Cardiac muscle cell (in vitro differentiated cells and primary cell): Measurements from ENCODE around the gene KCNK4. TPM values are rescaled to one million over a fixed set of nuclear protein-coding genes. Genes with fewer than 3 reads are reported as not detected.
A peak's percentile ranks its signal among the peaks of the same experiment; 100 is the strongest.

Experiments used
- DNase-seq, 2 donors: peaks; one replicate each; pipeline versions ENCODE4 v3.0.0 to v3.0.0-alpha.2; 2010 to 2017; ENCODE audit warnings: low read depth in 1 of 2, low spot score in 1 of 2
- H3K27ac ChIP-seq: fragments of 200-600 bp; sonication (generic); 2 replicates; pipeline ENCODE4 v1.5.1; 2016
- H3K27me3 ChIP-seq: fragments of 200-600 bp; sonication (generic); 2 replicates; pipeline ENCODE4 v1.6.0; 2016; ENCODE audit warnings: control low read depth
- H3K36me3 ChIP-seq: fragments of 200-600 bp; sonication (generic); 2 replicates; pipeline ENCODE4 v1.5.1; 2016; ENCODE audit warnings: control low read depth
- H3K4me1 ChIP-seq: fragments of 200-600 bp; sonication (generic); 2 replicates; pipeline ENCODE4 v1.8.1; 2017; ENCODE audit warnings: low read depth, mild to moderate bottlenecking, mixed run types
- H3K4me3 ChIP-seq: fragments of 200-600 bp; sonication (generic); 2 replicates; pipeline ENCODE4 v1.5.1; 2016; ENCODE audit warnings: mild to moderate bottlenecking
- H3K9me3 ChIP-seq: fragments of 200-600 bp; sonication (generic); 2 replicates; pipeline ENCODE4 v1.5.1; 2017; ENCODE audit warnings: low read depth, mild to moderate bottlenecking, control low read depth
- CTCF ChIP-seq: IDR thresholded peaks from 2 replicates; pipeline ENCODE4 v1.5.1; 2012; ENCODE audit warnings: low read depth, mild to moderate bottlenecking, low read length
- polyA plus RNA-seq: library from polyadenylated mRNA; unstranded; fragments of >200 nt; fragmentation: Nextera tagmentation; extraction: Ambion mirVana; gene quantifications from 2 replicates; pipeline ENCODE4 v1.2.1, GENCODE V29; 2016
- total RNA-seq: library from RNA; depleted of rRNA; stranded (reverse); fragments of >200 nt; gene quantifications from 2 replicates; pipeline ENCODE4 v1.2.3, GENCODE V29; 2016

KCNK4 gene
- total and polyA plus RNA-seq, 2 experiments from 2014 or later = not detected

- Histone ChIP-seq H3K27me3 (no peaks in the 10 kb centered on the region), H3K27ac (no peak overlapping the region), H3K9me3 (no peaks in the 10 kb centered on the region), H3K4me3 (no peak overlapping the region), H3K36me3 (peaks cover 2% of the 10 kb centered on the region), H3K4me1 (no peaks in the 10 kb centered on the region)
- no peak for DNase-seq
- no peak for TF ChIP-seq CTCF
These were observed 36.3 kb downstream of the KCNK4 start for GRCh38 chr11:64327375-64327774.

GRCh38 chr11:64327993-64328392 is 36.9 kb downstream of the KCNK4 start:
- Histone ChIP-seq H3K27ac (no peak overlapping the region), H3K27me3 (no peaks in the 10 kb centered on the region), H3K36me3 (no peaks in the 10 kb centered on the region), H3K4me3 (no peak overlapping the region), H3K4me1 (no peaks in the 10 kb centered on the region), H3K9me3 (no peaks in the 10 kb centered on the region)
- TF ChIP-seq CTCF = no peak
- no peak for DNase-seq

- TF ChIP-seq CTCF = no peak
- Histone ChIP-seq H3K4me1 (no peaks in the 10 kb centered on the region), H3K9me3 (no peaks in the 10 kb centered on the region), H3K27me3 (no peaks in the 10 kb centered on the region), H3K27ac (no peak overlapping the region), H3K36me3 (no peaks in the 10 kb centered on the region), H3K4me3 (no peak overlapping the region)
- DNase-seq = no peak
These were observed 39.8 kb downstream of the KCNK4 start for GRCh38 chr11:64330888-64331287.

GRCh38 chr11:64331569-64332371 is 40.7 kb downstream of the KCNK4 start:
- Histone ChIP-seq H3K4me1 (no peaks in the 10 kb centered on the region), H3K36me3 (no peaks in the 10 kb centered on the region), H3K9me3 (no peaks in the 10 kb centered on the region), H3K27me3 (no peaks in the 10 kb centered on the region), H3K4me3 (no peak overlapping the region), H3K27ac (no peak overlapping the region)
- DNase-seq = peak; percentile 53 to 89
- TF ChIP-seq CTCF = peak; percentile 81

GRCh38 chr11:64333556-64333955 is 42.5 kb downstream of the KCNK4 start:
- Histone ChIP-seq H3K27ac (no peak overlapping the region), H3K9me3 (no peaks in the 10 kb centered on the region), H3K4me3 (no peak overlapping the region), H3K27me3 (no peaks in the 10 kb centered on the region), H3K4me1 (no peaks in the 10 kb centered on the region), H3K36me3 (no peaks in the 10 kb centered on the region)
- no peak for TF ChIP-seq CTCF
- DNase-seq = no peak
